ENCODE results near the gene KDM4B.

DNA sequence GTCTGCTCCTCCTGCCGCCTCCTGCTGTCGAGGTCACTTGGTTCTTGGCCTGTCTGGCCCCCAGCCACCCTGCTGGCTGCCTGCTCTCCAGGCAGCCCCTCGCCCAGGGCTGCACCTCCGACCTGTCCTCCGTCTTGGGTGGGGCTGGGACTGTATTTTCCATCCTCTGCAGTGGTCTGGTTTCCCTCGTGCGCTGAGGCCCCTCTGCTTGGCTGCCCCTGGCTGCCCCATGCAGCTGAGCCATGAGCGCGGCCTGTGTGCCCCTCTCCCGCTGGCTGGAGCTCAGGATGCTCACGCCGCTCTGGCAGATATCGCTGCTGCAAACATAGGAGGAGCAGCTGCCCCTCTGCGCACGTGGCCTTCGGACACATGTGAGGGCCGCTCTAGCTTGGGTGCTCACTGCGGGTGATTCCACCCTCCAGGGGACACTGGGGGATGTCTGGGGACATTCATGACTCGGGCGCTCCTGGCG is 45.6 kb upstream of the KDM4B start:
- TF ChIP-seq, protein P1, sequence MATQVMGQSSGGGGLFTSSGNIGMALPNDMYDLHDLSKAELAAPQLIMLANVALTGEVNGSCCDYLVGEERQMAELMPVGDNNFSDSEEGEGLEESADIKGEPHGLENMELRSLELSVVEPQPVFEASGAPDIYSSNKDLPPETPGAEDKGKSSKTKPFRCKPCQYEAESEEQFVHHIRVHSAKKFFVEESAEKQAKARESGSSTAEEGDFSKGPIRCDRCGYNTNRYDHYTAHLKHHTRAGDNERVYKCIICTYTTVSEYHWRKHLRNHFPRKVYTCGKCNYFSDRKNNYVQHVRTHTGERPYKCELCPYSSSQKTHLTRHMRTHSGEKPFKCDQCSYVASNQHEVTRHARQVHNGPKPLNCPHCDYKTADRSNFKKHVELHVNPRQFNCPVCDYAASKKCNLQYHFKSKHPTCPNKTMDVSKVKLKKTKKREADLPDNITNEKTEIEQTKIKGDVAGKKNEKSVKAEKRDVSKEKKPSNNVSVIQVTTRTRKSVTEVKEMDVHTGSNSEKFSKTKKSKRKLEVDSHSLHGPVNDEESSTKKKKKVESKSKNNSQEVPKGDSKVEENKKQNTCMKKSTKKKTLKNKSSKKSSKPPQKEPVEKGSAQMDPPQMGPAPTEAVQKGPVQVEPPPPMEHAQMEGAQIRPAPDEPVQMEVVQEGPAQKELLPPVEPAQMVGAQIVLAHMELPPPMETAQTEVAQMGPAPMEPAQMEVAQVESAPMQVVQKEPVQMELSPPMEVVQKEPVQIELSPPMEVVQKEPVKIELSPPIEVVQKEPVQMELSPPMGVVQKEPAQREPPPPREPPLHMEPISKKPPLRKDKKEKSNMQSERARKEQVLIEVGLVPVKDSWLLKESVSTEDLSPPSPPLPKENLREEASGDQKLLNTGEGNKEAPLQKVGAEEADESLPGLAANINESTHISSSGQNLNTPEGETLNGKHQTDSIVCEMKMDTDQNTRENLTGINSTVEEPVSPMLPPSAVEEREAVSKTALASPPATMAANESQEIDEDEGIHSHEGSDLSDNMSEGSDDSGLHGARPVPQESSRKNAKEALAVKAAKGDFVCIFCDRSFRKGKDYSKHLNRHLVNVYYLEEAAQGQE (IDR thresholded peaks at IDR 0.05): no peak
- TF ChIP-seq, protein P2, sequence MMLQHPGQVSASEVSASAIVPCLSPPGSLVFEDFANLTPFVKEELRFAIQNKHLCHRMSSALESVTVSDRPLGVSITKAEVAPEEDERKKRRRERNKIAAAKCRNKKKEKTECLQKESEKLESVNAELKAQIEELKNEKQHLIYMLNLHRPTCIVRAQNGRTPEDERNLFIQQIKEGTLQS (IDR thresholded peaks at IDR 0.05): no peak
